ENCODE data around the gene AKT3. TPM values are rescaled to one million over a fixed set of nuclear protein-coding genes. Genes with fewer than 3 reads are reported as not detected.

The AKT3 gene
- total RNA-seq, 2 experiments from 2014 or later: 80.4 to 88.5 TPM

DNA sequence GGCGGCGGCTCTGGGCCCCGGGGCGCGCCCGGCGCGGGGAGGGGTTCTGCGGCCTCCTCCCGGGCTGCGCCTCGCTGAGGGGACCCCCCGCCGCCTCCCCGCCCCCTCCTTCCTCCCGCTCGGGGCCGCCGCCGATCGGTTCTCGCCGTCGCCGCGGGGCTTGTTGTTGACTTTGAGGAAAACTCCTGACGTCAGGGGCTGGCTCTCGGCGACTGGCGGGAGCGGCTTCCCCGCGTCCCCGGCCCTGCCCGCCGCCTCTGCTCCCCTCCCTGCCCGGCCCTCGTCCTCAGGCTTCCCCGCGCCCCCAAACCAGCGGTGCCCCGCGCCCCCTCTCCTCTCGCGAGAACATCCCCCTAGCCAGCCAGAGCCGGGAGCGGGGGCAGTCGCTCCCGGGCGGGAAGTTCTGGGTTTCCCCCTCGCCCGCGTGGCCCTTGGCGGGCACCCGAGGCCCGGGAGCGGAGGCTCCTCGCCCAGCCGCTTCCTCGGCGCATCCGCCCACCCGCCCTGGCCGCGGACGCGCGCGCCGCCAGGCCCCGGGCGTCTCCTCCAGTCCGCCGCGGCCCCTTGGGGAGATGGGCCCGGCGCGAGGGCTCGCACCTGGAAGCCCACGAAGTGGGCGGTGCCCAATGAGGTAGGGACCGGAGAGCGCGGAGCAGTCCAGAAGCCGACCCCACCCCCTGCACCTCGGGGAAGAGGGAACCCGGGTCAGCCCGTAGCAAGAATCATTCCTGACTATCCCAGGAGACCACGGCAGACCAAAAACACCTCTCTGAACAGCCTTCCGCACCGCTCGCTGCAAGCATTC is 611 bp upstream of the AKT3 start:
- Mint-ChIP-seq H3K36me3 (ENCODE audit: low read depth) (peaks cover 16% of the 10 kb centered on the region), H3K4me1 (ENCODE audit: low read depth) (peaks cover 40% of the 10 kb centered on the region), H3K4me3 (peak overlapping the region; percentile 98), H3K27me3 (no peaks in the 10 kb centered on the region), H3K27ac (peak overlapping the region; percentile 96), H3K9me3 (no peaks in the 10 kb centered on the region)
- TF ChIP-seq, protein P1, sequence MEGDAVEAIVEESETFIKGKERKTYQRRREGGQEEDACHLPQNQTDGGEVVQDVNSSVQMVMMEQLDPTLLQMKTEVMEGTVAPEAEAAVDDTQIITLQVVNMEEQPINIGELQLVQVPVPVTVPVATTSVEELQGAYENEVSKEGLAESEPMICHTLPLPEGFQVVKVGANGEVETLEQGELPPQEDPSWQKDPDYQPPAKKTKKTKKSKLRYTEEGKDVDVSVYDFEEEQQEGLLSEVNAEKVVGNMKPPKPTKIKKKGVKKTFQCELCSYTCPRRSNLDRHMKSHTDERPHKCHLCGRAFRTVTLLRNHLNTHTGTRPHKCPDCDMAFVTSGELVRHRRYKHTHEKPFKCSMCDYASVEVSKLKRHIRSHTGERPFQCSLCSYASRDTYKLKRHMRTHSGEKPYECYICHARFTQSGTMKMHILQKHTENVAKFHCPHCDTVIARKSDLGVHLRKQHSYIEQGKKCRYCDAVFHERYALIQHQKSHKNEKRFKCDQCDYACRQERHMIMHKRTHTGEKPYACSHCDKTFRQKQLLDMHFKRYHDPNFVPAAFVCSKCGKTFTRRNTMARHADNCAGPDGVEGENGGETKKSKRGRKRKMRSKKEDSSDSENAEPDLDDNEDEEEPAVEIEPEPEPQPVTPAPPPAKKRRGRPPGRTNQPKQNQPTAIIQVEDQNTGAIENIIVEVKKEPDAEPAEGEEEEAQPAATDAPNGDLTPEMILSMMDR (IDR thresholded peaks at IDR 0.05): no peak
- POLR2A ChIA-PET: interaction anchor here (2.5 to 3.1 kb wide), 2 partner anchors 12 to 197 kb away, joined by 17 to 28 read pairs; no protein-coding TSS in a partner anchor
- H3K9me3 ChIP-seq (ENCODE audit: control insufficient read depth in 1 of 2, insufficient read depth in 1 of 2, low read length in 2 of 2): no peaks in the 10 kb centered on the region
- no peaks in the 10 kb centered on the region for H3K36me3 ChIP-seq (ENCODE audit: insufficient read depth, low read length)
- ATAC-seq (ENCODE audit: poor library complexity) (peak; percentile 38), DNase-seq (peak in 11 of 14 experiments; percentile 74 to 95 (median 82))
- CTCF ChIA-PET: interaction anchor here (1.1 kb wide), 1 partner anchor 12 kb away, joined by 3 read pairs; no protein-coding TSS in a partner anchor
- intact Hi-C loops (cut with DNase I, micrococcal nuclease): loop anchor here (1.0 to 10.0 kb wide), 2 partner anchors 198 to 224 kb away; no protein-coding TSS in a partner anchor
- peak overlapping the region; percentile 61 to 92 for H3K27ac ChIP-seq (ENCODE audit: low read depth in 1 of 2, low read length in 2 of 2)
- H3K27me3 ChIP-seq (ENCODE audit: control insufficient read depth in 1 of 2, insufficient read depth in 2 of 2, low read length in 2 of 2): peaks cover 0 to 2% of the 10 kb centered on the region in 2 experiments
- peak overlapping the region; percentile 64 for H3K4me3 ChIP-seq (ENCODE audit: low read length)
- peaks cover 6% of the 10 kb centered on the region for H3K4me1 ChIP-seq (ENCODE audit: insufficient read depth, low read length)

DNA sequence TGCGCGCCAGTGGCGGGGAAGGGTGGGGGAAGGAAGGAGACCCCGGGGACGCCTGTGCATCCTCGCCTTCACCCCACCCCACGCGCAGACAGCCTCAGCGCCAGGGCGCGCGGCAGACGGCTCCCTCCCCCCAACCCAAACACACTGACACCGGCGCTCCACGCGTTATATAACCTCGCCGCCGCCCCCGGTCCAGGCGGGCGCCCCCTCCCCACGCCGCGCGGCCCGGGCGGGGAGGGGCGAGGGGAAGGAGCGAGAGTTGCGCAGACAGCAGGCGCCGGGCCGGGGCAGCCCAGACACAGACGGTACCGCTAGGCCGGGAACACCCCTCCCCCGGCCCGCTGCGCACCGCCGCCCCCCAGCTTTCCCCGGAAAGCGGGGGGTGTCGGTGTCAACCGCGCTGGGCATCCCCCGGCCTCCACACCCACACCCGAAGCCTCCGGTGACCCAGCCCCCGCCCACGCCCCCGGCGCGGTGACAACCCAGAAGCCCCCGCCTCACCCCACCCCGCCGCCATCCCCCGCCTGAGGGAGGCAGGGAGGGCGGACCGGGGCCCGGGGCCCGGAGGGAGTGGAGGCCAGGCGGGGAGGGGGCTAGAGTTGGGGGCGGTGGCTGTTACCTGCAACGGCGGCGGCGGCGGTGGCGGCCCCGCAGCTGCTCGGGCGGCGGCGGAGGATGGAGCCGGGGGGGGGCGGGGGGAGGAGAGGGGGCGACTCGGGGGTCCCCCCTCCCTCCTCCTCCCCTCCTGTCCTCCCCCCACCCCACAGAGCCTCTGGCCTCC is 432 bp downstream of the AKT3 start:
- Histone ChIP-seq H3K27ac (ENCODE audit: low read depth in 1 of 2, low read length in 2 of 2) (peak overlapping the region; percentile 51 to 92), H3K4me3 (ENCODE audit: low read length) (peak overlapping the region; percentile 64), H3K27me3 (ENCODE audit: control insufficient read depth in 1 of 2, insufficient read depth in 2 of 2, low read length in 2 of 2) (no peaks in the 10 kb centered on the region), H3K36me3 (ENCODE audit: insufficient read depth, low read length) (no peaks in the 10 kb centered on the region), H3K4me1 (ENCODE audit: insufficient read depth, low read length) (peaks cover 6% of the 10 kb centered on the region), H3K9me3 (ENCODE audit: control insufficient read depth in 1 of 2, insufficient read depth in 1 of 2, low read length in 2 of 2) (no peaks in the 10 kb centered on the region)
- peak overlapping the region; percentile 100 for H3K27ac Mint-ChIP-seq
- H3K4me1 Mint-ChIP-seq (ENCODE audit: low read depth): peaks cover 49% of the 10 kb centered on the region
- H3K4me3 Mint-ChIP-seq: peak overlapping the region; percentile 99
- peak; percentile 37 to 91 (median 66) for DNase-seq
- ATAC-seq (ENCODE audit: poor library complexity): peak; percentile 55
- intact Hi-C loops (cut with DNase I, micrococcal nuclease): loop anchor here (1.0 to 10.0 kb wide), 8 partner anchors 11 to 1115 kb away; partner anchors contain the start of genes ADSS2 (in 1 of the 2), CEP170 (in 1 of the 2) and SDCCAG8 (in 1 of the 2)
- ChIA-PET POLR2A (interaction anchor here (0.6 to 3.1 kb wide), 6 partner anchors 11 to 594 kb away, joined by 3 to 28 read pairs (median 5); partner anchors contain the start of genes CEP170 and SDCCAG8), CTCF (interaction anchor here (0.6 to 1.1 kb wide), 2 partner anchors 11 to 309 kb away, joined by 3 read pairs; no protein-coding TSS in a partner anchor)
- H3K9me3 Mint-ChIP-seq: no peaks in the 10 kb centered on the region
- TF ChIP-seq, protein P1 (IDR thresholded peaks at IDR 0.05): no peak
- peaks cover 21% of the 10 kb centered on the region for H3K36me3 Mint-ChIP-seq (ENCODE audit: low read depth)
- H3K27me3 Mint-ChIP-seq: no peaks in the 10 kb centered on the region
